Activated CD4-positive, alpha-beta T cell treated with anti-CD3 and anti-CD28 coated beads for 48 hours (primary cell): ENCODE results near the gene SLC29A3.

Source experiments
- DNase-seq: peaks from one replicate; pipeline ENCODE4 v3.0.0-alpha.2; 2020

SLC29A3 gene

GRCh38 chr10:71374481-71375233 is 55.6 kb downstream of the SLC29A3 start:
- DNase-seq, result no peak

GRCh38 chr10:71375952-71376351 is 56.9 kb downstream of the SLC29A3 start:
- no peak for DNase-seq

GRCh38 chr10:71378336-71379117 is 59.5 kb downstream of the SLC29A3 start:
- no peak for DNase-seq

GRCh38 chr10:71379118-71379766 is 60.2 kb downstream of the SLC29A3 start:
- no peak for DNase-seq

- no peak for DNase-seq
These were observed 61.8 kb downstream of the SLC29A3 start for GRCh38 chr10:71380841-71381240.

- no peak for DNase-seq
These were observed 62.6 kb downstream of the SLC29A3 start for GRCh38 chr10:71381611-71382010.

- no peak for DNase-seq
These were observed 63.0 kb downstream of the SLC29A3 start for GRCh38 chr10:71382028-71382427.

GRCh38 chr10:71382757-71383156 is 63.7 kb downstream of the SLC29A3 start:
- DNase-seq, result no peak

- DNase-seq, result peak; percentile 85
These were observed 65.1 kb downstream of the SLC29A3 start for GRCh38 chr10:71383972-71384687.

- DNase-seq, result no peak
These were observed 69.1 kb downstream of the SLC29A3 start for GRCh38 chr10:71388171-71388570.

- DNase-seq, result no peak
These were observed 69.7 kb downstream of the SLC29A3 start for GRCh38 chr10:71388583-71389310.

- DNase-seq, result no peak
These were observed 70.9 kb downstream of the SLC29A3 start for GRCh38 chr10:71389768-71390460.

GRCh38 chr10:71390461-71390835 is 71.4 kb downstream of the SLC29A3 start:
- no peak for DNase-seq

GRCh38 chr10:71390921-71391690 is 72.0 kb downstream of the SLC29A3 start:
- DNase-seq, result no peak

GRCh38 chr10:71391701-71392100 is 72.6 kb downstream of the SLC29A3 start:
- DNase-seq, result no peak

- no peak for DNase-seq
These were observed 73.2 kb downstream of the SLC29A3 start for GRCh38 chr10:71392292-71392691.

GRCh38 chr10:71392791-71393781 is 74.0 kb downstream of the SLC29A3 start:
- DNase-seq, result no peak

- no peak for DNase-seq
These were observed 74.9 kb downstream of the SLC29A3 start for GRCh38 chr10:71393841-71394475.

GRCh38 chr10:71394926-71395562 is 76.0 kb downstream of the SLC29A3 start:
- no peak for DNase-seq
